HG03064 (cell line): ENCODE measurements around the gene FOXRED1.
"Not testable (repeated sequence)": the region's sequence is repeated elsewhere in the genome, so short reads cannot be mapped to it uniquely, and the experiment has no call there.

Source experiments
- ATAC-seq: cut with Tn5 transposase; IDR thresholded peaks from one replicate; pipeline ENCODE4 v1.9.1; 2021; ENCODE audit warnings: low read depth; ENCODE audit not compliant: unreplicated experiment

Gene FOXRED1

DNA sequence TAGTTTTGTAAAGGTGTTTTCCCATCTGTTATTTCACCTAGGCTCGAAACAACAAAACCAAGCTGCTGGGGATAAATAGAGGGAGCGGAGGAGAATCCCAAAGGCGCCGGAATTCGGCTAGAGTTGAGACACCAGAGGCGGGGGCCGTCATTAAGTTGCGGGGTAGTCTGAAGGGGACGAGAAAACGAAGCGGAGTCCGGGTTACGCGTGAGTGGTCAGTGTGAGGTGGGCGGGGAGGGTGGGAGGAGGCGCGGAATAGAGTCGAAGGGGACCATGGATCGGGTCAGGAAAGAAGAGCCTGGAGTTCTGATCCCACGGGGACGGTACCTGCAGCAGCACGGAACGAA is 620 bp upstream of the FOXRED1 start:
- no peak for ATAC-seq

DNA sequence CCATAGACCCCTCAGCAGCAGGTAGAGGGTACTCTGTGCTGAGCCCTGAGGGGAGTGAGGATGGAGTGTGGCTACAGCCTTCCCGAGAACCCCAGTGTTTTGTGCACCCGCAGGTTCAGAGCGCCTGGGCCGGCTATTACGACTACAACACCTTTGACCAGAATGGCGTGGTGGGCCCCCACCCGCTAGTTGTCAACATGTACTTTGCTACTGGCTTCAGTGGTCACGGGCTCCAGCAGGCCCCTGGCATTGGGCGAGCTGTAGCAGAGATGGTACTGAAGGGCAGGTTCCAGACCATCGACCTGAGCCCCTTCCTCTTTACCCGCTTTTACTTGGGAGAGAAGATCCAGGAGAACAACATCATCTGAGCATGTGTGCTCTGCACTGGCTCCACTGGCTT is 8.4 kb downstream of the FOXRED1 start:
- no peak for ATAC-seq

DNA sequence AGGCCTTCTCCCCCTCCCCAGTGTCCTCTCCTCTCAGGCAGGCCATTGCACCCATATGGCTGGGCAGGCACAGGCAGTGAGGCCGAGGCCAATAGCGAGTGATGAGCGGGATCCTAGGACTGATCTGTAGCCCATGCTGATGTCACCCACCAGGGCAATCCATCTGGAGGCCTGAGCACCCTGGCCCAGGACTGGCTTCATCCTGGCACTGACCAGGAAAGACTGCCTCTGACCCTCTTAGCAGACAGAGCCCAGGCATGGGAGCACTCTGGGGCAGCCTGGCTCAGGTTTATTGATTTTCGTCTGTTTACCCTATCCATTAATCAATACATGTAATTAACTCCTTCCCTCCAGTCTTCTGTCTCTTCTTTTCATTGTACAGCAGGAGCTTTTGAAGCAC is 8.8 kb downstream of the FOXRED1 start:
- ATAC-seq, result no peak

DNA sequence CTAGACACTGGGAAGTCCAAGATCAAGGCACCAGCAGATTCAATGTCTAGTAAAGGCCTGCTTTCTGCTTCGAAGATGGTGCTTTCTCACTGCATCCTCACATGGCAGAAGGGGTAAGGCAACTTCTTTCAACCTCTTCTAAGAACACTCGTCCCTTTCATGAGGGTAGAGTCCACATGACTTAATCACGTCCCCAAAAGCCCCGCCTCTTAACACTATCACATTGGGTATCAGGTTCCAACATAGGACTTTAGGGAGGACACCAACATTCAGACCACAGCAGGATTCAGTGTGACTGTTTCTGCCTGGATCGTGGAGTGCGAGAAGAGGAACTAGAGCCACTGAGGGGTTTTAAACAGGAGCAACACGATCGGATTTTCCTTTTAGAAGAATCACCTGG is 10.2 kb downstream of the FOXRED1 start:
- no peak for ATAC-seq

DNA sequence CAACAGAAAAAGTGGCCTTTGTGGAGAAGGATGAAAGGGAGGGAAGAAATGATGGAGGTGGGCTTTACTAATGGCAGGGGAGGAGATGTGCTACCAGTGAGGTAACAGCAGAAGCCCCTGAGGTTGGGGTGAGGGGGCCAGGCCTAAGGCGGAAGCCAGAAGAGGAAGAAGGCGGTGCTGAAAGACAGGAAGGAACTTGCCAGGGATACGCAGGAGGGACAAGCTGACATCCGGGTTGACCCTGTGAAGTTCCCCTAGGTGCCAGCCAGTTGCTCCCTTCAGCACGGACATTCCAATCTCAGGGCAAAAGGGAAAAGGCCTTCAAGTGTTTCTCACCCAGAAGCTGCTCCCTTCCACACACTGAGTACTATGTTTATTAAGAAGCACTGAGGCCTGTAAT is 11.6 kb downstream of the FOXRED1 start:
- ATAC-seq, result no peak

DNA sequence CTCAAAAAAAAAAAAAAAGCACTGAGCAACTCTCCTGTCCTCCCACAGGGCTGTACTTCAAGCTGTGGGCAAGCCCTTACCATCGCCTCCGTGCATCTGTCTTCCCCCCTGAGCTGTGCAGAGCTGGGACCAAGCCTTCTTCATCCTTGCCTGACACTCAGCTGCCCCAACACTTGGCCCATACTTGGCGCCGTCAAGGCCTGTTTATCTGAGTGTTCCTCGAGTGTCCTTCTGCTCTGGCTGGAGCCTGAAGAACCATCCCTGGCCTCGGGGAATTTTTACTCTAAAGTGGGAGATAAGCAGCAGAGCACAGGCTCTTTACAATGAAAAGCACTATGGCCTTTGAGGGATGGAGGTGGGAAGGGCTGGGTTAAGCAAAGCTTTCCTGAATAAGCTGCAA is 12.3 kb downstream of the FOXRED1 start:
- ATAC-seq, result no peak

DNA sequence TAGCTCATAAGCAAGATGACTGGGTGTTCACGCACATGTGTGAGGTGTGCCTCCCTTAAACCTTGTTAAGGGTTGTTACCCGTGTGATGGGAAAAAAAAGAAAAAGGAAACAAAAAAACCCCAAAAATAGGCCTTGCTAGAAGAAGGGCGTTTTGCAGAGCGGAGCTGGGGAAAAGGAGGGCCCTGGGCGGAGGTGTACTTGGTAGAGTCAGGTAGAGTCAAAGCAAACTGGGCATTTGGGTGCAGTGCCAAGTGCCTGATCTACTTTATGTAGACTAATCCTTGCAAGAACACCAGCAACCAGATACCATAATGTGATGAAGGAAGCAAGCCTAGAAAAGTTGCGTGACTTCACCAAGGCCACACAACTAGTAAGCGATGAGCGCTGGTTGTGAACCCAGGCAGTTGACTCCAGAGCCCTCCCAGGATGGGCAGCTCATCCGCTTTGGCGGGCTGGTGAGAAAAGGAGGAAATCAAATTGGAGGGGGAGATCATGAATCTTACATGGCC is 12.8 kb downstream of the FOXRED1 start:
- ATAC-seq, result no peak

DNA sequence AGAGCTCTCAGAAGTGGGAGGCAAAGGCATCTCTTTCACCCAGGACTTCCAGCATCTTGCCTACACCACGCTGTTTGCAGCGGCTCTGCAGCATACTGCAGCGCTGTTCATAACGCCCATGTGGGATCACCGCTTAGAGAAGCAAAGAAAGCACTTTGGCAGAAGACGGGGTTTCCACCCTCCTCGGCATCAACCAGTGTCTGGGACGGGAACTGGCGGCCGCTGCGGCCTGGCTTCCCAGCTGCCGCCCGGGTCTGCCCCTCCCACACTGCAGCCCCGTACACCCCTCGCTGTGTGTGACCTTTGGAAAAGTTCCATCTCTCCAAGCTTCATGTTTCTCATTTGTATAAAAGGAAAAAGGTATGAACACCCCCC is 13.4 kb downstream of the FOXRED1 start:
- no peak for ATAC-seq

DNA sequence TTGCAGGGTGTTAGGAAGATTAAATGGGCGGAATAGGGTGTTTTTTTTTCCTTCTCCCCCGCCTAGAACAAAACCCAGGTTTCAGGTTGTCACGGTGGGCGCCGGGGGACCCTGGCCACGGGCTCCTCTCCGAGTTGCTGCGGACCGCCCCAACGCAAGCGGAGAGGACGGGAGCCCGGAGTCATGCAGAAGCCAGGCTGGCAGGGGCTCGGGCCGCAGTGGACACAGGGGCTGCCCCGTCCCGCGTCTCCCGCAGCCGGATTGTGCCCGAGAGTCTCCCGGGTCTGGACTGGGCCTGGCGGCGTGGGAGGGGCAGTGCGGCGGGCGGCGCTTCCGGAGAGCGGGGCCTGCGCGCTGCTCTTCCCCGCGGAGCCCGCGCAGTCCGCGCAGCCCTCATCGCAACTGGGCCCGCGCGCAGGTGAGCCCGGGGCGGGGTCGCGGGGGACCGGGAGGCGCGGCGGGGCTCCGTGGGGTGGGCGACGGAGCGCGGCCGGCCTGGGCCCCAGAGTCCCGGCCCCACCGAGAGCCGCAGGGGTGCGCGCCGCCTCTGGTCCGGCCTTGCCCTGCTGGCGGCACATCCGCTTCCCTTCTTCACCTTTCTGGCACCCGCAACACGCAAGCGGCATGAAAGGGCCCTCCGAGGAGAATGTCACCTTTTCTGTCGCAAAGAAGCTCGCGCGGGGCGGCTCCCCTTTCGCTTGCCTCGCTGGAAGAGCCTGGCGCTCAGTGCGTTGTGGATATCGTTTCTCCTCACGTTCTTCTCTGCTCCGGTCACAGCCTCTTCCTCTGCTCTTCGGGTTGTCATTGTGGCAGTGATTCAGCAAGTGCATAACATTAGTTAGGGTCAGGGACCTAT is 14.0 kb downstream of the FOXRED1 start, which contains the start of gene TIRAP:
Gene TIRAP, plus strand, starts transcription at position 358 of the 856 bp plus-strand sequence. CDS start 7,802 bp downstream, outside the sequence.
- ATAC-seq, result peak; percentile 65

DNA sequence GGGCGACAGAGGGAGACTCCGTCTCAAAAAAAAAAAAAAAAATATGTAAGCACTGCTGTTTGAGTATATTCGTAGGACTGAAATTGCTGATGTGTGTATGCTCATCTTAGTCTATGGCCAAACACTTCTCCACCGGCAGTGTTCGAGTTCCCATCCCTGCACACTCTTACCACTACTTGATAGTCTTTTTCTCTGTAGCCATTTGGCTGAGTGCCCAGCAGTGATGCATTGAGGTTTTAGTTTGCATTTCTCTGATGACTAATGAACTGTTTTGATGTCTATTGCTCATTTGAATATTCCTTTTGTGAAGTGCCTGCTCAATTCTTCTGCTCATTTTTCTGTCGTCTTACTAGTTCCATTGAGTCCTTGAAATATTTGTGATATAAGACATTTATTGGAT is 15.9 kb downstream of the FOXRED1 start:
- ATAC-seq, result no peak

DNA sequence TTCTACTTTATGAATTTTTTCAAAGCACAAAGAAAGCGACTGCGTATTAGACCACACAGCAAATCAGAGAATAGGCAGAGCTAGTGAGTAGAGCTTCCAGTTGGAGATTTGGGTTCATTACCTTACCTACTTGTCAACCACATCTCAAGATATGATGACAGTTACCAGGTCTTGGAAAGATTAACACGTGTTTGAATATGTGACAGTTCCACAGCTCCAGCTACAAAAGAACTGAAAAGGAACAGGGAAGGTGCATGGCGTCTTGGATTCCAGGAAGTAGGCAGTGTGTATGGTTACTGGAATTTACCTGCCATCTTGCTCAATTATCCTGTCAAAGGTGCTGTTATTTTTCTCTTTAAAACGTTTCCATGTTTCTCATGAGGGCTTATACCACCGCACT is 19.3 kb downstream of the FOXRED1 start:
- ATAC-seq, result no peak

DNA sequence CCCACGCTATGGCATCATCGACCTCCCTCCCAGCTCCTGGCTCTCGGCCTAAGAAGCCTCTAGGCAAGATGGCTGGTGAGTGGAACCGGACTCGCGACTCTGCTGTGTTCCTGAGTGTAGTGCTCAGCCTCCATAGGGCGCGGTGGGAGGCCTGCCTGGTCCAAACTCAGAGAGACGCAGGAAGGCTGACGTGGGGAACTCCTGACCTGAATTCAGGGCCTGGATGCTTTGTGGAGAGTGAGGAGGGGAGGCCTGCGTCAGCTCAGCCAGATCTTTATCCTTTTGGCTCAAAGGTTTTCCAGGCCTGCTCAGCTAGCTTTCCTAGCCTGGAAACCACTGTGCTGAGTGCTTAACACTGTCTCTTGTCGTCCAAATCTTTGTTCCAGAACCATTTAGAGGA is 21.9 kb downstream of the FOXRED1 start:
- ATAC-seq, result no peak

DNA sequence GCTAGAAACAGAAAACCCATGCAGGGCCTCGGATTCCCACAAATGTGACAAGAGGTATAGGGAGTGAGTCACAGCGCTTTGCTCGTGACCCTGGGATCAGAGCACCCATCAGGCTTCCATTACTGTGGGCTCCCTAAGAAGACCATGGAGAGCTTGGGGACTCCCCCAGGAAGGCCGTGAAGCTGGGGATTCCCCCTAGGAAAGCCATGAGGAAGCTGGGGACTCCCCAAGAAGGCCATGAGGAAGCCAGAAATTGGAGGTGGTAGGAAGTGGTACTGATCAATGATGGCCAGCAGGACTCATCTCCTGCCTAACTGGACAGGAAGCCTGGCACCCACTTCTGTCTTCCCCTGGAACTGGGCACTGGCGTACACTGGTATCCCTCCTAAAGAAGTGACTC is 24.8 kb downstream of the FOXRED1 start:
- ATAC-seq, result no peak

DNA sequence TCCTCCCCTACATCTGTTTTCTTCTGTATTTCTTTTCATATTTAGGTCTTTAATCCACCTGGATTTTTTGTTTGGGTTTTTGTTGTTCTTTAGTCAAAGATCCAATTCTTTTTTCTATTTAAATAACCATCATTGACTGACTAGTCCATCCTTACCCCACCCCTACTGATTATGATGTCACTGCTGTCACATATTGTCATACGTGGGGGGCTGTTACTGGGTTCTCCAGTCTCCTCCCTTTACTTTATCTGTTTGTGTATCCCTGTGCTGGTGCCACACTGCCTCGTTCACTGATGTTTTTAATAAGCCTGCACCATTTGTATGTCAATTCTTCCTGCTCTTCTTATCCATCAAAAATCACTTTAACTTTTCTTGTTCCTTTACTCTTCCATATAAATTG is 28.1 kb downstream of the FOXRED1 start:
- no peak for ATAC-seq

DNA sequence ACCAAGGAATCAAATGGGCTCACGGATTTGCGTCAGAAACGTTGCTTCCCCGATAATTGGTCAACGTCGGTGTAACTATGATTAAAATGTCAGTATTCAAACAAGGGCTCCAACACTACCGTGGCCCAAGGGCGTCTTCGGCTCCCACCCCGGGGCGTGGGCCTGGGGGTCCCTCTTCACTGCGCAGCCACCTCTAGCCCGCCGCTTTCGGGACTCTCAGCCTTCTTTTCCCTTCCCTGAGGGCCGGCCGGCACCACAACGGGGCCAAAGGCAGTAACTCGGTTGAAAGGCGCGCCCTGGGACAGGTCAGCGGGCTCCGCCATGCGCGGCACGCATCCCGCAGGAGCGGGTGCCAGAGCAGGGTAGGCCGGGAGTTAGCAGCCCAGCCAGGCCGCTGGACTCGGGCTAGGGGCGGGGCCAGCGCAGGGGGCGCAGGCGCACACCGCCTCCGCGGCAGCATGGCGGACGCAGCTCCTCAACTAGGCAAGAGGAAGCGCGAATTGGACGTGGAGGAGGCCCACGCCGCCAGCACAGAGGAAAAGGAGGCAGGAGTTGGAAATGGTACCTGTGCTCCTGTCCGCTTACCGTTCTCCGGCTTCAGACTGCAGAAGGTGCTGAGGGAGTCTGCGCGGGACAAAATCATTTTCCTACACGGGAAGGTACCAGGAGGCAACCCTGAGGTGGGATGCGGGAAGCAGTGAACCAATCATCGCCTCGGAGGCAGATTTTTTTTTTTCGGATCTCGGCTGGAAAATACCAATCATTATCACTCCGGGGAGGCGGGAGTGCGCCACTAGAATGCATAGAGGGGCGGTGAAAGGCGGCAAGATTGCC is 34.9 kb downstream of the FOXRED1 start, which contains the start of gene DCPS:
Gene DCPS, plus strand, starts transcription at position 438 of the 834 bp plus-strand sequence. Its CDS starts 21 bp downstream, at position 459.
- ATAC-seq, result peak; percentile 88

DNA sequence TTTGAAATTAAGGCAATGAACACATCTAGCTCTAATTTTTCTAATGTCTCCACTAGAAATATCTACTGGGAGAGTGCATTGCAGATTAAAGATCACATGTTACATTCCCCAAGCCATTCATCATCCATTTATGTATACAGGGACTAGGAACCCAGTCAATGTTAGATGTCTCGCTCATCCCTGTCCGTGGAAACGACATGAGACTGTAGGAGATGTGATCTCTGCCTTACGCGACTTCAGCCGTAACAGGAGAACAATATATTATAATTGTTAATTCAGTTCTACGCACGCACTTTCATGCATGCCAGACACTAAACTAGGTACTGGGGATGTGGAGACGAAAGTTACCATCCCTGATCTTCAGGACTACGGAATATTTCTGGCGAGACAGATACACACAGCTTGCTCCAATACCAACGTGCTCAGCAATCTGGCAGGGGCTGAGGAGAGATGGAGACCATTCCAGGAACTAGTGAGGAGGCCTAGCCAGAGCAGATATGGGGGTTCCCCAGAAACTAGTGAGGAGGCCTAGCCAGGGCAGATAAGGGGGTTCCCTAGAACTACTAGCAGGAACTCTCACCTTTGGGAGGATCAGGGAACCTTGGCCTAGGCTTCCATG is 35.6 kb downstream of the FOXRED1 start:
- ATAC-seq, result no peak

DNA sequence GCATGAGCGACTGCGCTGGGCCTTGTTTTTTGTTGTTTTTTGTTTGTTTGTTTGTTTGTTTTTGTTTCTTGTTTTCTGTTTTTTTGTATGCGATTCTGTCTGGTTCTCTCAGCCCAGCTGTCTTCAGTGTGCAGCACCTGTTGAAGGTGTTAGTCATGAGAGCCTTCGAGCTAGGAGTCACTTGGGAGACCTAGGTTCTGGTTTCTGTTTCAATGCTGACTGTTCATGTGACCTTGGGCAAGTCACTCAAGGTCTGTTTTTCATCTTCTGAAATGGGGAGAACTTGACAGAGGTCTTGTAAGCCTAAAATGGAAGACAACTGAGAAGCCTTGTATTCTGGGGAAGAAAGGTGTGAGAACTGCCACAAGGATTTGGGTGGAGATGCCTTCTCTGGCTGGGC is 36.7 kb downstream of the FOXRED1 start:
- peak; percentile 46 for ATAC-seq

DNA sequence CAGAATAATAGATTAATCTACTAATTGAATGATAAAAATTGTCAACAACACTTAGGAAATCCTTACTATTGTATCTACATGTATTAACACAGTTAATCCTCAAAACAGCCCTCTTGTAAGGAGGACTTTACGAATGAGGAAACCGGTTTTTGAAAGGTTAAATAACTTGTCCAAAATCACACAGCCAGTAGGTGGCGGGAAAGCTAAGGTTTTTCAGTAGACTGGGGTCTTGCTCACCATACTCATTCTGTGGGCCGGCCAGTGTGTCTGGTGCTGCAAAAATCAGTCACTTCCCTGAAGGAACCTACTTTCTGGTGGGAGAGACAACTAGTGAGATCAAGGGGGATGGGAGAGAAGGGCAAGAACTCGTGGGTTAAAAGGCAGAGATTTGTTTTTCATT is 38.8 kb downstream of the FOXRED1 start:
- no peak for ATAC-seq

DNA sequence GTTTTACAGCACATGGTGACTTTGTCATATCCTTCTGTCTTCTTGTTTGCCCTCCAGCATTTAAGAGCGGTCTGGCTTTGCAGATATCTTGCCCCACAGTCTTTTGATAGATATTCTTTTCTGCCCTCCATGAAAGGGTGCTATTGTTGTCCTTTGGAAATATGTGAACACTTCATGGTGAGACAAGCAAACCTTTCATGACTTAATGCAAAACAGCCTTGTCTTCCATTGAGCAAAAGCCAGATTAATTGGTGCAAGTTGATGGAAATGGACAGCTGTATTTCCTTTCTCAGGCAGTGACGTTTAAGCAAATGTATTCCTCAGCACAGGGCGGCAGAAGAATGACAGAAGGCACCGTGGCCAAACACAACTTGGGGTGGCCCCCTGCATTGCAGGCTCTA is 39.3 kb downstream of the FOXRED1 start:
- ATAC-seq, result no peak

DNA sequence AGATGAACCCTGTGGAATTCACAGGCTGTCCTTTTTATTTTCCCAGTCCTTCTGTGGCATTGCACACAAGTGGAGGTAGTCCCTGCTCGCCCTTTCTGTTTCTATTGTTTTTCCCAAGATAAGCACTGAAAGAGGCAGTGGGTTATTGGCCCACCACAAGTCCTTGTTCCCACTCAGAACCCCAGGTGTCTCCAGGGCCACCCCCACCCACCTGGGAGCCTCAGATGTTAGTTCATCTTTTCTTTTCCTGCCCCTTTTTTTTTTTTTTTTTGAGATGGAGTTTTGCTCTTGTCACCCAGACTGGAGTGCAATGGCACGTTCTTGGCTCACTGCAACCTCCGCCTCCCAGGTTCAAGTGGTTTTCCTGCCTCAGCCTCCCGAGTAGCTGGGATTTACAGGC is 39.8 kb downstream of the FOXRED1 start:
- ATAC-seq, result not testable (repeated sequence)
